HG03025 (cell line): ENCODE data around the gene KCNG2.

Experiments used
- ATAC-seq: cut with Tn5 transposase; IDR thresholded peaks from one replicate; pipeline ENCODE4 v1.9.1; 2021; ENCODE audit warnings: mild to moderate bottlenecking, moderate library complexity; ENCODE audit not compliant: unreplicated experiment, low FRiP score

KCNG2 gene

DNA sequence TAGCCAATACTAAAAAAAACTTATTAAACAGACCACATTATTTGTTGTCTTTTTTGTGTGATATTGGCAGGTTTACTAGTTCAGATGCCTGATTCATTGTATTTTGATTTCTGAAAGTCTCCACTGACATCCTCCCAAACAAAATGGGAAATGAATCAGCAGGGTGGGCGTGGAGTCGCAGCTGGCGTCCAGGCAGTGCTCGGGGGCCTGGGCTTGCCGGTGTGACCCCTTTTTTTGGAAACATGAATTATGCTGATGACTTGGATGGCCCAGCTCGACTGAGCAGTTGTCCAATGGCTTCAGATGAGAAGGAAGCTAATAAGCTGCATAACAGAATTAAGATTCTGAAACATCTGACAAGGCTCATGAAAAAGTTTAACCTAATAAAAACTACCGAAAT, 1.7 kb upstream of the KCNG2 start:
- ATAC-seq, result no peak

DNA sequence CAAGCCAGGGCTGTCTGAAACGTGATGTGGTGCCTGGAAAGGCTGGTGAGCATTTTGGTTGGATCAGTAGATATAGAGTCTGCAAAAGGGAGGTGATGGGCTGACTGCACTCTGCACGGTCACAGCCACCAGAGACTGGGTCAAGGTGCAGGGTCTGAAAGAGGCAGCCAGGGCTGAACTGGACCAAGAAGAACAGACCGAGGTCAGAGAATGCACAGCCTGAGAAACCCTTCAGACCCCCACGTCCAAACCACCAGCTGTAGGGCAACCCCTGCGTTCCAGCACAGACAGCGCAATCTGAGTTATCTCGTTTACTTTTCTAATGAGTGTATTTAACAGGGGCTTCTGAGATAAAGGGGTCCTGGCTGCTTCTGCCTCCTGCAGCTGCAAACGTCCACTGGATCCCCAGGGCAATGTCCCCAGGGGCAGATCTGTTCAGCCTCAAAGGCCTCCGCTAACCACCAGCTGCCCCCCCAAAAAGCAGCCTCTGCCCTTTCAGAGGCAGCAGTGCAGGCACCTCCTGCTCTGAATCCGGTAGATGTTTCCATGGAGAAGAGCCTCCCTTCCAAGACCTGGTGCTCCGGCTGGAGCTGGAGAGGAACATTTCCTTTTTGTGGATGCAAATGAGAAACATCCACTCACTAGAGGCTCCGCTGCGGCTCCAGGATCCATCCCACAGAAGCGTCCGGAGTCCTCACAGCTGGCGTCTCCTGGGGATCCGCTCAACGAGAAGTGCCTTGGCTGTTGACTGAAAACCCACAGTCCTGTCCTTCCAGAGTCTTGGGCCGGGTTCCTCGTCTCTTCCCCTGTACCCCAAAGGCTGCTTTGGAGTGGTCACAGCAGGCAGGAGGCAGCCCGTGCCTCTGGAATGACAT, 970 bp upstream of the KCNG2 start:
- ATAC-seq, result no peak

DNA sequence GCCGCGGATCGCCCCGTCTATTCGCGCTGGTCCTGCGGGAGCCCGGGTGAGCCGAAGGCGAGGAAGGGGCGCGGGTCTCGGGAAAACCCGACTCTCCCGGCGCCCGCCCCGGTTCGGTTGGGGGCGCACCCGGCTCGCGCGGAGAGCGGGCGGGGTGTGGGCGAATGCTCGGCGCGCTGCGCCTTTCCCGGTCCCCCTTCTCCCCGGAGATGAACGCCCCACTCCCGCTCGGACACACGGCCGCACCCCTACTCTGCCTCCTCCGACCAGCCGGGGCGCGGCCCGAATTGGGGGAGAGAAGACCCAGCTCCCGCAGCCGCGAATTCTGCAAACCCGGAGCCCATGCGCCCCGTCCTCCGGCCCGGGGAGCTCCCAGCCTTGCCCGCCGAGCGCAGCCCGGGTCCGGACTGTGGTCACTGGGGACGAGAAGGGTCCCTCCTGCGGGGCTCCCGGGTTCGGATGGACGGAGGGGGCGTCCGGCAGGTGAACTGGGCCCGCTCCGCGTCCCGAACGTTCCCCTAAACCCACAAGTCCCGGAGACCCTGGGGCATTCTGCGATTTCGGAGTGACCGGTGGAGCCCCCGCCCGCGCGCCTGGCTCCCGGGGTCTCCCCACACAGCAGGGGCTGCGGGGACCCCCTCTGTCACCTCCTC, 734 bp downstream of the KCNG2 start:
- no peak for ATAC-seq

DNA sequence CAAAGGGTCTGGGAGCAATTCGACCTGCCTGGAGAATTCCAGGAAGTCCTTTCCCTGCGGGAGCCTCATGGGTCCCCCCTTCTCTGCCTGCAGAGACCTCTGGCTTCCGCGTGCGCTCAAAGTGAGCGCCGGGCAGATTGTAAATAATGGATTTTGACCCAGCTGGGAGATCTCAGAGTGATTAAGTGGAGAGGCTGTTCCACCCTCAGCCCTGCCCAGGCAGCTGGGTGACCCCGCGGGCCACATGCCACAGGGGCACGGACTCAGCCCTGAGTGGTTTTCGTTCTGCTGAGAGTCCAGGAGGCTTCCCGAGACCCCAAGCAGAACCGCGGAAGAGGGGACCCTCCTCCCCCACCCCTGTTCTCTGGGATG, 1.2 kb downstream of the KCNG2 start:
- no peak for ATAC-seq

DNA sequence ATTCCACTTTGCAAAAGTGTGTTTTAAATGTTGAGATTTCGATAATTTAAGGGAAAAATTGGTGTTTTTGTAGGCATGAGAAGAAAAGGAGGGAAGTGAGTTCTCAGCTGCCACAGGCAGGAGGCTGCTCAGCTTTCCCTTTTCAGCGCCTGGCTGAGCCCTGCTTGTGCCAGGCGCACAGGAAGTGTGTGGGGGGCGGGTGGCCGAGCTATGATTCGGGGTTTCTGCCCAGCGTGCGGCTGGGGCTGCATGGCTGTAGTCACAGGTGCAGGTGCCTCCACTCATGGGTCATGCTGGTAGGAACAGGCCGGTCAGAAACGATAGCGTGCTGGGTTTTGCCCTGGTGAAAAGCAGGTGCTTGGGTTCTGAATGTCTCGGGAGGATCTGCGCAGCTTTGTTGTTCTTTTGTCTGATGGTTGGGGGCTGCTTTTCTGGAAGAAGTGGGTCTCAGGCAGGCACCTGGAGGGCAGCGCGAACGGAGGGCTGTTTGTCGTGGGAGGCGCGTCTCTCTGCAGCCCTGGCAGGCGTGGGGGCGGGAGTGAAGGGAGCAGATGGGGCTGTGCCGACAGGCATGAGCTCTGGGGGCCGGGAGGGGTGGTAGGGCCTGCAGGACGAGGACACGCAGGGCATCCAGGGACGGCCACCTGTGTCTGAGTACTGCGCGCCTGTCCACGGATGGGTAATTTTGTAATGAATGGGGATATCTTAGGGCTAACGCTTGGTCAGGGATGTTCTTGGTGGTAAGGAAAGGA, 2.1 kb downstream of the KCNG2 start:
- no peak for ATAC-seq

DNA sequence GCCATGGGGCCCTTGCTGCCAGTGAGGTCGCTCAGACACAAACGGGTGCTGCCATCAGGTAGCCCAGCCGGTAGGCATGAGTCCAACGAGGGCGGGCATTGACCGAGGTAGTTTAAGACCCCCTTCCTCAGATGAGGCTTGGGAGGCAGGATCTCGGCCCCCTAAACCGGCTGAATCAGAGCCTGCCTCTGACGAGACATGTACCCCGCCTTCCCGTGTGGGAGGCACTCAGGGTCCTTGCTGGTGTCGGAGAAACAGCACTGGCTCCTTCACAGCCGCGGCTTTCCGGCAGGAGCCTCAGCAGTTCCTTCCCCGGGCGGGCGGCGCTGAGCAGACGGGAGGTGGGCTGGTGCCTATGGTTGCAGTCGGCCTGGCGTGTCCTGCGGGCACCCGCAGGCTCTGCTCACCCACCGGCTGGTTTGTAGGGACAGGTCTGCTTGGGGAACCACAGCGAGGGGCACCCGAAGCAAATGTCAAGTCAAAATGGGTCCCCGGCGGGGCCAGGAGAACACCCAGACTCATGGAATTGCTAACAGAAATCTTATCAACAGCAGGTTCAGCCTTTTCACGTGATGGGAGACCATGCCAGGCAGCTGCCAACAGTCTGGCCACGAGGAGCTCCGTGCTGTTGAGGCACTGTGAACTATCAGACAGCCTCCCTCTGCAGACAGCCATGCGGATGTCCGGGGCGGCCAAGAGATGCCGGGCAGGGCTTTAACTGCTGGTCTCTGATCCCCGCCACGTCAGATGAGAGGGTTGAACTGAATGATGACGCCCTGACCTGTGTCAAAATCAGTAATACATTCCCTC, 2.8 kb downstream of the KCNG2 start:
- no peak for ATAC-seq

DNA sequence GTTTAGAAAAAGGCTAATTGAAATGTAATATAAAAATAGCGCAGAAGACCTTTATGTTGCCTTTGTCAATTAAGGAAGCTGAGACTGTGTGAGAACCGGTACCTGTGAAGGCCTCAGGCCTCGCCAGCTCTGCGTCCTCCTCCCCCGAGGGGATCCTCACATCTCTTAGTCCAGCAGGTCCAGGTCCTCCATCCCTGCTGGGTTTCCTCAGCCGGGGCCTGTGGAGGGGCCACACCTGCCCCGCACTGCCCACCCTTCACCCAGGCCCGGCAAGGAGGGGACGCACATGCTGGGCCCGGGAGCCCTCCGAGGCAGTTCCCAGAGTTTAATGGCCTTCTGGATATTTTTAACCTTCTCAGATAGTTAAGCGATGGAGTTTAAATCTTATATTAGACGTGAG, 3.5 kb downstream of the KCNG2 start:
- no peak for ATAC-seq

DNA sequence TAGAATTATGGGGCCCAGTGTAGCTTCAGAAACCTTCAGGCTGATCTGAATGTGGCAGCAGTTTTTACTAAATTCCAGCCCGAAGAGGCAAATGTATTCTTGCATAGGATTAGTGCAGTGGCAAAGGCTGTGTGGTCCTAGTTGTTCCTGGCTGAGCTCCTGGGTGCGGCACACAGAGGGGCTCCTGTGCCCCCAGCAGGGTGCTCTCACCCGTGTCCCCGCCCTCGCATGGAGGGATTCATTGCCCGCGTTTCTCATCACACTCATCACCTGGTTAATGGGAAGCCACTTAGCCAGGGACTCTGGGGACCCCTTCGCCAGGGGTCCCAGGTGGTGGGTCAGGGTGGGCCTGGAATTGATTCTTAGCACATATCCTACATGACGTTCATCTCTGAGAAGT, 3.9 kb downstream of the KCNG2 start:
- ATAC-seq, result no peak

DNA sequence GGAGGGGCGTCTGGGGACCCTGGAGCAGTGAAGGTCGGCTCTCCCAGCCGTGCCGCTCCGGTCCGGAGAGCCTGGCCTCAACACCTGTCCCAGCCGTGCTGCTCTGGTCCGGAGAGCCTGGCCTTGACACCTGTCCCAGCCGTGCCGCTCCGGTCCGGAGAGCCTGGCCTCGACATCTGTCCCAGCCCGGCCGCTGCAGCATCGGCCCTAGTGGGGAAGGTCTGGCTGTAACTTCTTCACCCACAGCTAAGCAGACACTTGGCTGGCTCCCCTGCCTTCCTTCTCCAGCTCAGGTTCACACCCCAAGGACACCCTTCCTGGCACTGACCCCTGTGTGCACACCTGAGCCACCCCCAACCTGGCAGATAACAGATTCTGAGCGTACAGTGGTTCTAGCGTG, 4.6 kb downstream of the KCNG2 start:
- ATAC-seq, result no peak

DNA sequence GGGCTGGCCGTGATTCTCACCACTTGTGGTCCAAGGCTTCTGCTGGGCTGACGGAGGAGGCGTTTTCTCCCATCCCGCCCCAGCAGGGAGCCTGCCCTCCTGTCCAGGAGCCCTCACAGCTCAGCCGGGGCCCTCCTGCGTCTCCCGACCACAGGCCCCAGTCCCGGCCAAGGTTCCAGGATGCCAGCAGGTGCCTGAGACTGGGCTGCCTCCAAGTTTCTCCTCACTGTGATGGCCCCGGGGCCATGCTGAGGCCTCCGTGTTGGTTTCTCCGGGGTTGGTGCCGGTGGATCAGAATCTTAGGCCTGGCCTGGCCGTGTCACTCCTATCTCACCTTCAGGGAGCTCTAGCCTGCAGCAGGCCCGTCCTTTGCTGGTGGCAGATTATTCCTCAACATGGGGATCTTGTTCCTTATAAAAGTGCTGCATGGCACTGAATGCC, 5.9 kb downstream of the KCNG2 start:
- ATAC-seq, result no peak

DNA sequence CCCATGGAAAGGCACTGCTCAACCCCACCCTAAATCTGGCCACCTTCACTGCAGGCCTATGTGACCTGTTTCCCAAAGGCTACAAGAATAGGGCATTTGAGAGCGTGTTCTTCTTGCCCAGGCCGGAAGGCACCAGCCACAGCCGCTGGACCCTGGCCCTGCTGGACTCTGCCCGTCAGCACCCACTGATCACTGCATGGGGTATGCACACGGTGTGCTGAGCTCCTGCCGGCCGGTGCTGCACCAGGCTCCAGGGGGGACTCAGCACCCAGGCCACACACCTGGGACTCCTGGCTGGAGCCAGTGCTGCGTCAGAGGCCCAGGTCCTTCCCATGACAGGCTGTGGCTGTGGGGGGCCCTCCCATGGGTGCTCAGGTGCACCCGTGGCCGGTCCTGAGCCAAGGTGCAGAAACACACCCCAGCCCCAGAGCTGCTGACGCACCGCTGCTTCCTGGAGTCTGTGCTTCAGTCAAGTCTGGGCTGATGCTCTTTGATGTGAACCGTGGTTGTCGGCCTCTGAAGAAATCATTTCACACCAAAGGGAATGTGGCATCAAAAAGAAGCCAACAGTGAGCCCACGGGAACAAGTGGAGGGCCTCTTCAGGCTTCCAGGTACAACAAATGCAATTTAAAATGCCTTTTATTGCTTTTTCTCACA, 6.5 kb downstream of the KCNG2 start:
- no peak for ATAC-seq

DNA sequence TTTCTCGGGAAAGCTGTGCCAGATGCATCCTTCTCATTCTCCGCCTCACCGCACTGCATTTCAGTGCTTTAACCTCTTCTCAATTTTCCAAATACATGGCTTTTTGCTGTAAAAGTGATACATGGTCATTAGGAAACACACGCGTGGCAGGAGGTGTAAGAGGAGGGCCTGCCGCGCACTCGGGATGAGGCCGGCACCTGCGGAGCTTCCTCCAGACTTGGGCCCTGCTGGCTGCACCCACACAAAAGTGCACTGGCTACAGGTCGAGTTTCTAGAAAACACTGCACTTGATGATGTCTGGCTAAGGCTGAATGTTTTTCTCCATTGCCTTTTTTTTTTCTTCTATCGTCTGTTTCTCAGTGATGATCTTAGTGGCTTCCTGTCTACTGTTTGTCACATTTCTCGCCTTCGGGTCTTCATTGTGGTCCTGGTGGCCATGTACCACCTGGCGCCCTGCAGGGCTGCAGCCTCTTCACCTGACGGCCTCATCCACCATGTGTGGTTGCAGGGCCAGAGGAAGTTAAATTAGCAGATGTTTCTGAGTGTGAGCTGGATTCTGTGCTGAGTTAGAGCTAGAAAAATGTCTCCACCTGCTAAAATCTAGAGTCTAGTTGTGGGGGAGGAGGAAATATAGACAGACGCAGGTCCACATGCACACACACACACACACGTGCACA, 7.6 kb downstream of the KCNG2 start:
- no peak for ATAC-seq

DNA sequence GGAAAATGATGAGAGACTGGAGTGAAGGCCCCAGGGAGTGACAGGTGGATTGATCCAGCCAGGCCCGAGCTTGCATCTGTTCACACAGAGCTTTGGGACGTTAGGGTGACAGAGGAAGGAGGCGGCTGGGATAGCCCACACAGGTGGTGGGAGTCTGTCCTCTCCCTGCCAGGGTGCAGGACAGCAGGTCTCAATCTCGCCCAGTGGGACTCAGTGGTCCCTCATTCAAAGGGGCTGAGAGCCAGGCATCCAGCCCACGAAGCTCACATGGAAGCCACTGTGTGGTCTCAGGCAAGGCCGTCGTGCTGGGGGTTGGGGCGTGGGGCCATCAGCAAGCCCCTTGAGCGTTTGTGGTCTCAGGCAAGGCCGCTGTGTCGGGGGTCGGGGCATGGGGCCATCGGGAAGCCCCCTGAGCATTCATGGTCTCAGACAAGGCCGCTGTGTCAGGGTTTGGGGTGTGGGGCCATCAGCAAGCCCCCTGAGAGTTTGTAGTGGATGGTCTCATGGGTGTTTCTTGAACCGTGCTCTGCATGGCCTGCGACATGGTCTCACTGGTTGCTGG, 8.3 kb downstream of the KCNG2 start:
- ATAC-seq, result no peak

DNA sequence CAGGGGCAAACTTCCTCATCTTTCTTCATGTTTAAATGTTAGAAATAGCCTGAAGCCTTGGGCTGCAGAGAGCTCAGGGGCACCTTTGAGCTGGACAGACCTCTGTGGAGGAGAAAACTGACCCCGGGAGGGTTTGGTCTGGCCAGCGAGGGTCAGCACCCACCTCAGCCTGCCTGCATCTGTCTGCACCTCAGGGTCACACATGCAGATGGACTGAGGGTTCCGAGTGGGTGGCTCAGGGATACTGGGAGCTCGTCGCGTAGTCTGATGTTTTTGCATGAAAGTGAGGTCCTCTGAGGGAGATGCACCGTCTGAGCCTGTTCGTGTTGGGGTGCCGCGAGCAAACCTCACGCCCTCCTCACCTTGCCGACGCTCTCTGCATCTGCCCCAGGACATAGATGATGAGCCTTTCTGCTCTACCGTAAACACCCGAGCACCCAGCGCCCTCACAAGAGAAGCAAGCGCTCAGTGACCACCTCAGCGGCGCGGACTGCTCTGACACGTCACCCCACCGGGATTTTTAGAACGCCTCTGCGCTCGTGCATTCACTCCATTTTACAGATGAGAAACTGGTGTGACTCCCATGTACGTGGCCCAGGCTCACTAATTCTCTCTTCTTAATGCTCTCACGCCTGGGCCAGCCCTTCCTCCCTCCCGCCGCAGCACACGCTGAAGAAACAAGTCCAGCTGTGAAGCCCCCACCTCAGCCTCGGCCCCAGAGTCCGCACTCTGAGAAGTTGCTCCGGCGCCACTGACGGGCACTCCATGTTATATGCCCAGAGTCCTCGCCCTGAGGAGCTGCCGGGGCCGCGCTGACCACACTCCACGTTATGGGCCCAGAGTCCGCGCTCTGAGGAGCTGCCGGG, 9.5 kb downstream of the KCNG2 start:
- no peak for ATAC-seq

DNA sequence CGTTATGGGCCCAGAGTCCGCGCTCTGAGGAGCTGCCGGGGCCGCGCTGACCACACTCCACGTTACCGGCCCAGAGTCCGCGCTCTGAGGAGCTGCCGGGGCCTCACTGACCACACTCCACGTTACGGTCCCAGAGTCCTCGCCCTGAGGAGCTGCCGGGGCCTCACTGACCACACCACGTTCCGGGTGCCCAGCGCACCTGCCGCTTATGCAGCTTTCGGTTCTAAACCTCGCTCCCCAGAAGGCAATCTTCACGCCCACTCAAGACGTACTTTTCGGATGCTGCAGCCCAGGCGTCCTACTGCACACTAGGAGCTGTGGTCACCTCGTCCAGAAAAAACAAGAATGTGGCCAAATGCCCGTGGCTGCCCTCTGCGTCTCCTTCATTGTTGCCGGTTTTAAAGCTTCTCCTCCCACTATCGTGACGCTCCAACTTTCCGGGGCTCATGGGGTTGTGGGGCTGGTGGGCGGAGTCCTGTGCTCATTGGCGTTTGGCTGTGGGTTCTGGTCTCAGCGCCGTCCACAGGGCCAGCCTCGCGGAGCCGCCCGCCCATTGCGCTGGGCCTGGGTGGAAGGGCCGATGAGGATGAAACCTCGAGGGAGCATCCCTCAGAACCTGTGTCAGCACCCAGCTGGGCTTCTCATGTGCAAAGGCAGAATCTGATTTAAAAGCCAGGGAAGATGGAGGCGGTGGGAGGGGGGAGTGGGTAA, 11.9 kb downstream of the KCNG2 start:
- ATAC-seq, result no peak

DNA sequence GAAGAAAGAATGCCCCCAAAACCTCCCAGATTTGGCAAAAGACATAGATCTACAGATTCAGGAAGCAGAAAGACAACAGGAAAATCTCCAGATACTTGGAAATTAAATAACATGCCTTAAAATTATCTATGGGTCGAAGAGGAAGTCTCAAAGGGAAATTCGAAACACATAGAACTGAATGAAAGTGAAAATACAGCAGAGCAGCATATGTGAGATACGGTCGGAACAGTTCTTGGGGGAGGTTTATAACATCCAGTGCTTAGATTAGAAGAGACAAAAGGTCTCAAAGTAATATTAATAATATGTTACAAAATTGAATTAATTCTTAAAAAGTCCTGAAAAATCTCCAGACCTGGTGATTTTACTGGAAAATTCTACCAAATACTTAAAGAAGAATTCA, 14.3 kb downstream of the KCNG2 start:
- no peak for ATAC-seq

DNA sequence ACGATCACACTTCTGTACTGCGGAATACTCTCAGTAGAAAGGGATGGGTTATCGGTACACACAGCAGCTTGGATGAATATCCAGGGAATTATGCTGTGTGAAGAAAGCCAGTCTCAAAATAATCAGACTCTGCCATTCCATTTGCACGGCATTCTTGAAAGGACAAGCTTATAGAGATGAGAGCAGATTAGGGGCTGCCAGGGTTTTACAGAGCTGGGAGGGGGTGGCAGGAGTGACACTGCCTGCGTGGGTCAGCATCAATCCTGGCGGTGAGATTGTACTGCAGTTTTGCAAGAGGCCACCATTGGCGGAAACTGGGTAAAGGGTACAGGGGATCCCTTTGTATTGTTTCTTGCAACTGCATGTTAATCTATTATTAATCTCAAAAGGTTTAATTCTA, 16.6 kb downstream of the KCNG2 start:
- no peak for ATAC-seq

DNA sequence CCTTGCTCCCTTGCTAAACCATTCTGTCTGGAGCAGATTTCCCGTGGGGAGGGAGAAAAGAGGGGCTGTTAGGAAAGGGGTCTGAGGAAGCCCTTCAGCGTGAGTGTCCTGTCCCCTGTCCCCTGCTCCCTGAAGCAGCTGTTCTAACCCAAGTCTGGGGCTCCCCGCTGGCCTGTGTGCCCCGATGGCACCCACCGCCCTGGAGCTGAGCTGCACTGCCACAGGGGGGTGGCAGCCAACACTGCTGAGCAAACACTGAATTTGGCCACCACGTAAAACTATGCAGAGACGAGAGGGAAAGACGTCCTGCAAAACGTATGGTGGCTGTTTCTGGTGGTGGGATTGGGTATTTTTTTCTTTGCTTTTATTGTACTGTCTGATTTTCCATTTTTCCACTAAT, 17.9 kb downstream of the KCNG2 start:
- ATAC-seq, result no peak
